HG02610 (cell line): ENCODE results near the gene HCN4.
"Not testable (repeated sequence)": the region's sequence is repeated elsewhere in the genome, so short reads cannot be mapped to it uniquely, and the experiment has no call there.

ENCODE experiments used
- ATAC-seq: cut with Tn5 transposase; IDR thresholded peaks from one replicate; pipeline ENCODE4 v1.9.1; 2021; ENCODE audit warnings: mild to moderate bottlenecking, moderate library complexity; ENCODE audit not compliant: unreplicated experiment

Gene HCN4

DNA sequence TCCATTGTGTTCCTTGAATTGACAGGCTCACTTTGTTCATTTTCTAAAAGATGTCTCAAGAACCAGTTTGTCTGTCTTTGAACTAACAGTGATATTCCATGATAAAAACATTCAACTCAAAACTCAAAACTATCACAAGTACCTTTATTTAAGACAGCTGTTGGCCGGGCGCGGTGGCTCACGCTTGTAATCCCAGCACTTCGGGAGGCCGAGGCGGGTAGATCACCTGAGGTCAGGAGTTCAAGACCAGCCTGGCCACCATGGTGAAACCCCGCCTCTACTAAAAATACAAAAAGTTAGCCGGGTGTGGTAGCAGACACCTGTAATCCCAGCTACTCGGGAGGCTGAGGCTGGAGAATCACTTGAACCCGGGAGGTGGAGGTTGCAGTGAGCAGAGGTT is 68.5 kb downstream of the HCN4 start:
- ATAC-seq = not testable (repeated sequence)

DNA sequence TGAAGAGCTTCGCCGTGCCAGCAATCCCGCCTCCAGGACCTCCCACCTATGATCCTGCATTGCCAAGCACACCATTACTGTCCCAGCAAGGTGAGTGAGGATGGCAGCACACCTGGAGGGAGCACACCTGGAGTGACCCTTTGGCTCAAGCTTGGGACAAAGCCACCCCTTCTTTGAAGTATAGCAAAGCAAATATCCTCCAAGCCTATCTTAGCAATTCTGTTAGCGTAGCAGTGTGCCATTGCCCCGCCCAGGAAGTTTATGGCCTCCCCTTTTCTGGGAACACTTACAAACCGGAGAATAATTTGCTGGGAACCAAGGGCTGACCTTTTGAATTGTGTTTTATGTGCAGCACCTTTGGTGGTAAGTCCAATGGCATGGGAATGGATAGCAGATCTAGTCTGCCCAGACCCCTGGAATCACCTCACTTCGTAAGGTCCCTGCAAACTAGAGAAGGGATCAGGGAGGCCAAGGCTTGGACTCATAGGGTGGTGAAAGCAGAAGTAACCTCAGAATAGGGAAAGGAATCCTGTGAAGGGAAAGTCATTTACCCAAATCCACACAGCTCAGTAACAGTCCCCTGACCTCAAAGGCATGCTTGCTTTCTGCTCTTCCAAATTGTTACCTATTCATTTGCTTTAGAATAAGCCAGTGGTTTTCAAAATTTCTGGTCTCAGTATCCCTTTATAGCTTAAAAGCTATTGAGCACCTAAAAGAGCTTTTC is 70.1 kb downstream of the HCN4 start:
- no peak for ATAC-seq

DNA sequence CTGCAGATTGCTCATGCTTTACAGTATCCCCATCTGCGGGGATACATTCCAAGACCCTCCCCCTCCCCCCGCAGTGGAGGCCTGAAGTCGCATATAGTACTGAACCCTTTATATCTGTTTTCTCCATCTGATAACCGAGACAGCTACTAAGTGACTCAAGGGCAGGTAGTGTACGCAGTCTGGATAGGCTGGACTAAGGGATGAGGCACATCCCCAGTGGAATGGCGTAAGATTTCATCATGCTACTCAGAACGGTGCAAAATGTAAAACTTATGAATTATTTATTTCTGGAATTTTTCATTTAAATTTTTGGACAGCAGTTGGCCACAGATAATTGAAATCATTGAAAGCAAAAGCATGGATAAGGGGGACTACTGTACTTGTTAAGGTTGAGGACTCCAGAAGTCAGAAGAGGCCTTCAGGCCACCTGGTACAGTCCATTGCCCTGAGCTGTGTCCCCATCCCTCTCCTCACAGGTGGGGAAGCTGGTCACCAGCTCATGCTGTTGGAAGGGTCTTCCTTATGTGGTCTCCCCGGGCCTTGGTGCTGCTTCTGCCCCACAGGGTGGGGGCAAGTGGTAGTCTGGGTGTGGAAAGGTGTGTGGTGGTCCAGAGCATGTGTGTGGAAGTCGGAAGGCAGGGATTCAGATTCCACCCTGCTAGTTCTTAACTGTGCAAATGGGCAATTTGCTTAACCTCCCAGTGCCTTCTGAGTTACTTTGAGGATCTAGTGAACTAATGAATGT is 72.0 kb downstream of the HCN4 start:
- ATAC-seq = no peak

DNA sequence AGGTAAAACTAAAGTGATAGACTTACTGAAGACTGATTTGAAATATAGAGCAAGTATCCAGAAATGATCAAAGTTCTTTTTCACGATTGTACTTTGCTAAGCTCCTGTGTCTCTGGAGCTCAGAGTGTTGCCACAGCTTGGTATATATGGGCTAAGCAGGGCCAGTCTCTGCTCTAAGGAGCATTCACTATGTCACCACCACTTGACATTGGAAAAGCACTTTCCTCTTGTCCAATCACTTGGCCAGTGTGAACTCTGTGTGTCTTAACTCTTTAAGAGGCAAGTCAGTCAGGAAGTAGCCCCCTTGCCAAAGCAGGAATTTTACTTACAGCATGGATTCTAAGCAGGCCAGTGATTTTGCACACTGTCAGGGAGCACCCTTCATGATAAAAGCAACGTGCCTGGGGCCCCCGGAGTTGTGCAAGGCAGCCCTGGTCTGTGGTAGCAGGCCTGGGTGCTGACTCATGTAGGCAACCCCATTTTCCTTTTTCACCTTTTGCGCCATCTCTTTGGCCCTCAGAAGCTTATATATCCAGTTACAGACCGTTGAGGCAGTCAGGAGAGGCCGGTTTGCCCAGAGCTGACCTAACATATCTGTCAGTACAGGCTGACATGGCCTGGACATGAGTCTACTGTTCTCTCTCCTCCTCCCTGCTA is 73.0 kb downstream of the HCN4 start:
- ATAC-seq = no peak

DNA sequence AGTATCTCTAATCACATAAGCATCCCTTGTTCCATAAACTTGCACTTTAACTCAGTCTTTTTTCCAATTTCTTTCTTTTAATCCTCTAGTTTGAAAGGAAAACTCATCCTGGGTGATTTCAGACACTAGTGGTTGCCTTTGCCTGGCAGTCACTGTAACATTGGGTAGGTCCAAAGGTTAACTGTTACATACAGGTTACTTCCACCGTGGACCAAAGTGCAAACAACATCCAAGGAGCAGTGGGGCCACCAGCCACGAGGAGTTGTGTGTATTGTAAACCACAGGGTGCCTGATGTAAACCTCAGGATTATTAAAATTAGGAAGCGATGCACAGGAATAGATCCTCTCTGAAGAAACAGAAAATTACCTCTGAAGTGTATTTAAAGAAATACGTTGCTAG is 75.0 kb downstream of the HCN4 start:
- no peak for ATAC-seq

DNA sequence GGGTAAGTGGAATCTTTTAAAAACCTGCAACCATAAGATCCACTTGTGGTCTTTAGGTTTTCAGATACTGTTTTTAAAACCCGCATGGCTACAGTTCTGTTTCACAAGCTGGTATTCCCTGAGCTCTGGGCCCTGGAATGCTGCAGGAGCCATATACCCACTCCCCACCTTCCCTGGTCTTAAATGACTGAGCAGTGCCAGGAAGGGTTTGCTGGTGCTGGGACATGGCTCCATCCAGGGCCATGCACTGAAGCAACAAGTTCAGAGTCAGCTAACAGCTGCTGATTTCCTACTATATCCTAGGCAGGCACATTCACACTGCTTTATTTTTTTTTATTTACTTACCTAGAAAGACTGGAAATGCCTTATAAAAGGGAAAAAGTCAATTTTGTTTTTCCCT is 77.3 kb downstream of the HCN4 start:
- no peak for ATAC-seq

DNA sequence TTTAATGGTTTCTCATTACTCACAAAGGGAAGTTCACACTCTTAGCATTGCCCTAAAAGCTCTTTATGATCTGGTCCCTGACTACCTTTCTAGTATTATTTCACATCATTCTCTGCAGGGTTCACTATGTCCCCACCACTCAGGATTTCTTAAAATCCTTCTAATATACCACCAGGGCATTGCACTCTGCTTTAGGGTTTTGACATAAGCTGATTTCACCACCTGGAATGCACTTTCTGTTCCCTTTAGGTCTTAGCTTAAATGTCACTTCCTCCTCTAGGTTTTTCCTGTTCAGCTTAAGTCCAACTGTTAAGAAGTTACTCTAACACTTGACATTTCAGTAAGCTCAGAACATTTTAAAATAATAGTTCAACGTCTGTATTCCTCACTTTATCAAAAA is 81.7 kb downstream of the HCN4 start:
- no peak for ATAC-seq

DNA sequence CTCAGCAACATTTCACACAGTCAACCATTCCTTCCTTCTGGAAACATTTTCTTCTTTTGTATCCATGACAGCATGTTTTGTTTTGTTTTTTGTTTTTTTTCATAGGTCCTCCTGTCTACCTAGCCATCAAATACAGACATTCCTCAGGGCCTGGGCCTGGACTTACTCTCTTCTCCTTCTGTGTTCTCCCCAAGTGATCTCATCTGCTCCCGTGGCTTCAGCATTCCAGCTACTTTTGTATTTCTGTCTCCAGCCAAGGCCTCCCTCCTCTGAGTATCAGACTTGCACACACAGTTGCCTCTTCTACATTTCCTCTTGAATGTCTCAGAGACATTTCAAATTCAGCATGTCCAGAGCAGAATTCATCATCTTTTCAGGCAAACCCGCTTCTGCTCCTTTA is 82.4 kb downstream of the HCN4 start:
- no peak for ATAC-seq

DNA sequence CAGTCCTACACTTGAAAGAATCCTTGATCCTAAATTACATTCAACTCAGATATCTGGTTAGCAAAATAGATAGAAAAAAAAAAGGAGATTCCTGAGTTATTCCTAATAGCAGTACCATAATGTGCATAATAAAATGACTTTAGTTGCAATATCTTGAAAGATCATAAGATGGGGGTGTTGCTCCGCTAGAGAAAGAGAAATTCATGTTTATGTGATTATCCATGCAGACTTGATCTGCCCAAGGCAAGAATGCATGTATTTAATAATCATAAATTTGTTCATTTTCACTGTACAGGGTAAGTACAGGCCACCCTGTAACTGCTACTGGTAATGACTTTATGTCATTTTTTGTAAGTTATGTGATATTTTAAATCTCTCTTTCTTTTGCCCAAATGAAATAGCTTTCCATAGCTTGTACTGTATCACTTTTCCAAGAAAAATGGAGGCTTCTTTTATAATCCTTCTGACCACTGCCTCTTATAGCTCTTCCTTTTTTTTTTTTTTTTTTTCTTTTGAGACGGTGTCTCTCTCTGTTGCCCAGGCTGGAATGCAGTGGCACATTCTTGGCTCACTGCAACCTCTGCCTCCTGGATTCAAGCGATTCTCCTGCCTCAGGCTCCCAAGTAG is 84.6 kb downstream of the HCN4 start:
- ATAC-seq = no peak

DNA sequence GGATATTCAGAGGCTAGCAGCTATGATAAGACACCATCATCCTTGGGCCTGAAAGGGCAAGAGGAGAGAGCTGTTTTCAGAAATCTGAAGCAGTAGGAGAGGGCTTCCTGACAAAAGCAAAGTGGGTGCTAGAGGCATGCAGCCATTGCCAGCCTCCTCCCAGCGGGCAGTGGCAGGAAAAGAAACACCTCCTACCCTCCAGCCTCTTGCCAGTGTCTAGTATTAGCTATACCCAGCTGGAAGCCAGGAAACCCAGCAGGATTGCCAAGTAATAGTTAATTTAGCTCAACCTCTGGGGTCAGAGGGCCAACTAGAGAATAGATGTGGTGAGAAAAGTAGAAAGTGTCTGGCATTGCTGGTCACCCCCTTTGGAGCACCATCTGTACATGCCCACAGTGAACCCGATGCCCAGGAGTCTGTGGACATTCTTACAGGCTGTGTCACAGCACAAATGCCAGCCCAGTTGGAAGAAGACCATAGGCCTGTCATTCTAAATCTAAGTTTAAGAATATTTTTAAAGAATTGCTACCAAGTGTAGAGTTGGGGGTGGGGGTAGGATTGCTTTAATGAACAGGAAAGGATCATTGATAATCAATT is 85.3 kb downstream of the HCN4 start:
- no peak for ATAC-seq

DNA sequence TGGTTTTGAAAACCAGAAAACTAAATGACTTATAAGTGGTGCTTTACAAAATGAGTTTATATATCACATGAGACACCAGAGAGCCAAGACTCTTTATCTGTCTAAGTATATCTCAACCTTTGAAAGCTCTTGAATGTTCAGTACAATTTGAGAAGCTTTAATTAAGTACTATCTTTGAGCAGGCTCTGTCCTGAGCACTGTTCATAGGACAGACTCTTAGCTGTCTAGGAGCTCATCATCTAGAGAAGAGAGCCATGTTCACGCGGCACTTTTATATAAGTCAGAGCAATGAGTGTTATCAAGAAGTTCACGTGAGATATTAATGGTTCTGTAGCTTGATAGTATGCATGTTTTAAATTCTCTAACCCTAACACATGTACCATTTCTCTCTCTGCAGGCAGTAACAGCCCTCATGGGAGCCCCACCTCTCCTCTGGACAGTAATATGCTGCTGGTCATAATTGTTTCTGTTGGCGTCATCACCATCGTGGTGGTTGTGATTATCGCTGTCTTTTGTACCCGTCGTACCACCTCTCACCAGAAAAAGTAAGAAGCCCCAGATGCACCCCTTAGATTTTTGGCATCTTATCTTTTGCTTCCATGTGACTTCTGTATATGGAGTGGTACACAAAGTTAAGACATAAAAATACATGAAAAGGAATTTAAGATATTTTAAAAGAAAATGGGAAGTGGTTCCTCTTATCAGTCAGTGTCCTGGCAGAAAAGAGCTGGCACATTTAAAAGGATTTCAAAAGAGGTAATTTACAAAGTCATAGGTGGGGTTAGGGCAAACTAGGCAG is 86.0 kb downstream of the HCN4 start:
- ATAC-seq = no peak

DNA sequence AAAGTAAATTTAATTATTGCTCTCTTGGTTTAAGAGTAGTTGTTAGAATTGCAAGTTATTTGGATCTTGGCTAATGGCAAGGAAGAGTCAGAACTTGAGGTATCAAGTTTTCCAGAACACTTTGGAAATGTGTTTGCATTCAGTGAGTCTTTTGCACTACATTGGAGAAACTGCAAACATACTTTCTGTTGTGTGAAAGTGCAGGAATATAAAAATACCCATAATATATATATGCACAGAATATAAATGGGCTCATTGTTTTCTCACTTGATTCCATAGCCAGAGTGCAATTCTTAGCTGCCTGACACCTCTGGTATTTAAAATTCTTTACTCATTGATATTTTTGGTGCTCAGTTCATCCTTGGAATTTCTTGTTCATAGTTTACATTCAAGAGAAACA is 92.9 kb downstream of the HCN4 start:
- ATAC-seq = no peak

DNA sequence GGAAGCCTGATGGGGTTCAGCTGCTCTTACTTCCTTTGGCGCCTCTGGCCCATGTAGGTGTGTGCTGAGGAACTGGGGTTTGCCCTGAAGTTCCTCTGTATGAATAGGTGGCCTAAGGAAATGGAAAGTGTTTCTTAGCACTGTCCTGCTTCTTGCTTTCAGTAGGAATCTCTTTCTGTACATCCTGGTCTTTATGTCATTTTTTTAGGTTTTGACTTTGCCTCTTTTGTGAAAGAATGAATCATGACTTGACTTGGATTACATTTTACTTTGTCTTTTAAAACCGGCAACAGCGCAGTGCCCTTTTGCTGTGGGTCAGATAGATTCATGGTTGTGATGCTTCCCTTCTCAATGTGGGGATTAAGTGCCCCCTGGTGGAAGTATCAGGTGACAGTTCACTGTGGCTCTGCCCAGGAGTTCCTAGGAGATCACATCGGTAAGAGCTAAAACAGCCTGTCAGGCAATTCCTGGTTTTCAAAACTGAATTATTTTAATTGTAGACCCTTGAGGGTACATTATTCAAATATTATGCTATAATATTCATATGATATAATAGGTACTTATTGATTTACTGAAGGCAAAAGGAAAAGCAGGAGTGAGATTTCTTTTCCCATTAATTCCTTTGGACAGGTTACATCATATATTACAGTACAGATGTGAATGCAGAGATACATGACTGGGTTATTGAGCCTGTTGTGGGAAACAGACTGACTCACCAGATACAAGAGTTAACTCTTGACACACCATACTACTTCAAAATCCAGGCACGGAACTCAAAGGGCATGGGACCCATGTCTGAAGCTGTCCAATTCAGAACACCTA is 95.4 kb downstream of the HCN4 start:
- no peak for ATAC-seq

DNA sequence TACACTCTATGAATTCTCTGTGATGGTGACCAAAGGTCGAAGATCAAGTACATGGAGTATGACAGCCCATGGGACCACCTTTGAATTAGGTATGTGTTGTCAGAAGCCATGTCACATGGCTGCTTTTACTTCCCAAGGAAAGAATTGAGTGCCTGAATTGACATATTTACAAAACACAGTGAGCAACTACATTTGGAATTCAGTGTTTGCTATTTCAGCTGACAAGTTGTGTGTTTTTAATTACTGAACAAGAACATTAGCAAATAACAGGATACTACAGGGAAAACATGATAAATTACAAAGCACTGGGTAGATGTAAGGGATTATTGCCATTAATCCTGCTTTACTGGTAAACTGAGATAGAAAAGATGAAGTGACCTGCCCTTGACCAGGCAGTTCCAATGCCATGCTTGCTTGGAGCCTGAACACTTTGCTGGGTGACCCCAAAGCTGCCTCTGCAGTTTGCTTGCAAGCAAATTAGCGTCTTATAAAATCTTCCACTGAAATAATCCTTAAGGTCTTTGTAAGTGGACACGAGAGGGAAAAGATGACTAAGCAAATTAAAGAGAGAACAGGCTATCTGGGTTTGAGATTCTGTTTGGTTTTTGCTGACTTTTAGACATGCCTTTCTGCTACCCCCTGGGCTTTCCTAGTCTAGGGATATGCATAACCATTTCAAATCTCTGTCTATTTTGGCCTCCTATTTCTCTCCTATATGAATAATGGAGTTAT is 98.2 kb downstream of the HCN4 start:
- no peak for ATAC-seq
